GM12873 (cell line): Measurements from ENCODE around the gene MEG3.

ENCODE experiments used
- CTCF ChIP-seq: IDR thresholded peaks from 2 replicates; pipeline ENCODE4 v1.5.1; 2012; ENCODE audit warnings: low read depth, mild to moderate bottlenecking, moderate library complexity, low read length, control low read depth; ENCODE audit not compliant: insufficient read depth; ENCODE audit errors: missing control alignments

Gene MEG3

DNA sequence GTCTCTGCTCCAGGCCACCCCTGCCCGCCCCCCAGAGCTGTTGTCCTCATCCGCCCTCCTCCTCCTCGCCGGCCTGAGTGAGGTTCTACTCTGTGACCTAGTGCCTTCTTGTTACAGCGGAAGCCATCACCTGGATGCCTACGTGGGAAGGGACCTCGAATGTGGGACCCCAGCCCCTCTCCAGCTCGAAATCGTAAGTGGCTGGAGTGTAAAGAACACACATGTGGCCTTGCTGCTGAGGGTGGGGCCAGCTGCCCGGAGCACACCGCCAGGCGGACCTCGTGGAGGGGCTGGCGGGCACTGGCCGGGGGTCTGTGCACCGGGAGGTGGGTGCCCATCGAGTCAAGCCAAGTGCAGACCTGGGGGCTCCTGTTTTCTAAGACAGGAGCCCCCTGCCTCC, 19.4 kb downstream of the MEG3 start:
- TF ChIP-seq CTCF = no peak

DNA sequence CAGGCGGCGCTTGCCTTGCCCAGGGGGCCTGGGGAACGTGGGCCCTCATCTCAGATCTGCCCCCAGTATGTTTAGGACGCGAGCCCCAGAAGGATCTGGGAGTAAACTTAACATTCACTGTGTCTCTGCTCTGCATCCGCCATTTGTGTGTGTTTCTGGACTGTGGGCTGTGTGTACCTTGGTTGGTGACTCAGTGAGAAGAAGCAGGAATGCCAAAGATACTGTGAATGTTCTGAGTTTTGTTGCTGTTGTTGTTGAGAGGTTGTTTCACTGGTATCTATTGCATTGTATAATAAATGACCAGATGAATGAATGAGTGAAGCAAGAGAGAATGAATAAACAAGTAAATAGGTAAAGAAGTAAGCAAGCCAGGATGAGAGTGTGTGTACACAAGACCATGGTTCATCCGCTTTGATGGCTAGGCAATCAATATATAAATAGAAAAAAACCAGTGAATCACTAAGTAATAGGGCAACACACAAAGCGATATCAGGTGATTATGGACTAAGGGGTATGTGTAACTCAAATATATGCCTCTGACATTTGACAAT, 20.5 kb downstream of the MEG3 start:
- no peak for TF ChIP-seq CTCF

DNA sequence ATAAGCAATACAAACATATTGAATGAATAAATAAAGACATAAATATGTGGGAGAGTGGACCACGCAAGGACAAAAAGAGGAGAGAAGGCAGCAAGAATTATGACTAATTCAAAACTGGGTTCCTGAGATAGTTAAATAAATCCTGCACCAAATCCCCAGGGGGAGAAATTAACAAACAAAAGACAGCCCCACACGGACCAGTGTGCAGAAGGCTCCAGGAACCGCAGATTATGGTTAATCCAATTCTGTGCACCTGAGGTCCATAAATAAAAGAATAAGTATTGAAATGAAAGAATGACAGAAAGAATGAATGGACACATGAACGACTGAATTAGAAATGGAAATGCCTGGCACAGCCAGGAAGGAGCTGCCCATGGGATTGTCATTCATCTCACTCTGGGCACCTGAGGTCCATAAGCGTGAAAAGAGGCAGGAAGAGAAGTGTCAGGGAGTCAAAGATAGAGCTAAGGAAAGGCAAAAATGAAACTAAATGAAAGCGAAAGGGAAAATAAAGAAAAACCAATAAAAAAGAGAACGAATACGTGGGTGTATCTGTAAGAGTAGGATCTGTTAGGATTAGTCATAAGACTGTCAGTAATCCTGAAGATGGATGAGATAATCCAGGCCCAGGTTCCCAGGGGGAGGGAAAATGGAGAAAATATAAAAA, 23.3 kb downstream of the MEG3 start:
- no peak for TF ChIP-seq CTCF

- peak; percentile 87 for TF ChIP-seq CTCF
These were observed 25.1 kb downstream of the MEG3 start for GRCh38 chr14:100850841-100851585.

DNA sequence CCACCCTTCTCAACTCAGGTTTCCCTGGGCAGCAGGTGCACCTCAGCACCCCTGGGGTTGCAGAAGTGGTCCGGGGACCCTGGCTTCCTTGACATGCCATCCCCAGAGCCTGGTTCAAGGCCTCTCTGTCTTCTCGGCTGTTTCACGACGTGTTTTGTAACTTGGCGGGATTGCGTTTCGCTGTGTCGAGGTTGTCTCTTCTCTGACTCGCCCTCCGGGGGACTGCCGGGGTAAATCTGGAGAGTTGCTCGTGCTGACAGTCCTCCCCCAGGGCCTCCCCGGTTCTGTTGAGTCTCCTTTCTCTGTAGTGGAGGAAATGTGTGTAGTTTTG, 25.6 kb downstream of the MEG3 start:
- no peak for TF ChIP-seq CTCF

DNA sequence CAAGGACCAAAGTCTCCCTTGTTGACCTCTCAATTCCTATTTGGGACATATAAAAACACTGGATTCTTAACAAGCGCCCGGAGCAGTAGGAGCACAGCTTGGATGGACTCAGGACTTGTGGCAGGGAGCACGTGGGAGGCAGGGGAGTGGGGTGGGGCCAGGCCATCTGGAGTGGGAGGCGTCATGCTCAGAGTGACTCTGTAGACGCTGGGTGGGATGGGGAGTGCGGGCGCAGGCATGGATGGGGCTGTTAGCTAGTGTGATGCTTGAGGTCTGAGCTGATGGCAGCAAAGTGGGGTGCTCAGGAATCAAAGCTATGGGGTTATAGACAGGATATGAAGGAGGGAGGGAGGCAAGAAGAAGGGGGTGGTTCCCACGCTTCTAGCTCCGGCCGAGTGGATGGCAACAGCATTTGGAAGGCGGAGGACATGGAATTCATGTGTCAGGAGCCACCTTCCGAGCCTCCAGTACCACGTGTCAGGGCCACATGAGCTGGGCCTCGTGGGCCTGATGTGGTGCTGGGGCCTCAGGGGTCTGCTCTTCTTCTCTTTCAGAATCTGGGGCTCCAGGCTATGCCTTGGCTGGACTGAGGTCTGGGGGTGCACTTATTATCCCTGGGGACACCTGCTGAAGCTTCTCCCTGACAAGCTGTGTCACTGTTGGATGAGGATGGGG, 26.2 kb downstream of the MEG3 start:
- TF ChIP-seq CTCF = no peak

DNA sequence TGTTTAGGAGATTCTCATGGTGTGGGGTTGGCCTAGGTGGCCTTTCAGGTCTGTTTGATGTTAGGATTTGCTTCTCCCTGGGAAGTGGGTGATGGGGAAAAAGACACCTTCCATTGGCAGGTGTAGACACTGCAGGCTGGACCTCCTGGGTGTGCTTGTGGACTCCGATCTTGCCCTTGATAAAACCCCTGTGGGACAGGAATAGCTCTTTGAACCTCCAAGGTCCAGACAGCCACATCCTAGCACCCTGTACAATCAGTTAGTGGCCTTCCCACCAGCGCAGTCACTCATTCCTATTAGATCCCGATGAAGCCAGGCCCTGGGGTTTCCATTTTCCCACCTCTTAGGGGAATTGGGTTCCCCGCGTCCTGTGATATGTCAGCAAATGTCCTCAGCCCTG, 28.5 kb downstream of the MEG3 start:
- no peak for TF ChIP-seq CTCF
